Choroid plexus epithelial cell (primary cell): Measurements from ENCODE around the gene FRMD5.

Source experiments
- DNase-seq: peaks from one replicate; pipeline ENCODE4 v3.0.0-alpha.2; 2010; ENCODE audit warnings: low read depth
- H3K4me3 ChIP-seq: 2 replicates; pipeline ENCODE4 v1.5.1; 2011; ENCODE audit warnings: low read depth, mild to moderate bottlenecking, control low read depth, low read length, moderate library complexity
- CTCF ChIP-seq: conservative IDR thresholded peaks from 2 replicates; pipeline ENCODE4 v1.5.1; 2011; ENCODE audit warnings: low read depth, mild to moderate bottlenecking, control low read depth, inconsistent platforms, low read length, moderate library complexity

Gene FRMD5

GRCh38 chr15:43969802-43970375 is 225.2 kb downstream of the FRMD5 start:
- DNase-seq: no peak
- no peak overlapping the region for H3K4me3 ChIP-seq
- no peak for TF ChIP-seq CTCF

GRCh38 chr15:43968551-43968950 is 226.5 kb downstream of the FRMD5 start:
- no peak overlapping the region for H3K4me3 ChIP-seq
- no peak for TF ChIP-seq CTCF
- DNase-seq: no peak

- no peak for TF ChIP-seq CTCF
- DNase-seq: peak; percentile 37
- H3K4me3 ChIP-seq: no peak overlapping the region
These were observed 228.4 kb downstream of the FRMD5 start for GRCh38 chr15:43966646-43967045.

- peak; percentile 44 for DNase-seq
- no peak for TF ChIP-seq CTCF
- no peak overlapping the region for H3K4me3 ChIP-seq
These were observed 236.2 kb downstream of the FRMD5 start for GRCh38 chr15:43958861-43959330.

- no peak for DNase-seq
- TF ChIP-seq CTCF: no peak
- H3K4me3 ChIP-seq: no peak overlapping the region
These were observed 237.3 kb downstream of the FRMD5 start for GRCh38 chr15:43957724-43958123.

- no peak overlapping the region for H3K4me3 ChIP-seq
- no peak for TF ChIP-seq CTCF
- no peak for DNase-seq
These were observed 239.9 kb downstream of the FRMD5 start for GRCh38 chr15:43955140-43955539.

- DNase-seq: no peak
- H3K4me3 ChIP-seq: no peak overlapping the region
- TF ChIP-seq CTCF: no peak
These were observed 240.9 kb downstream of the FRMD5 start for GRCh38 chr15:43954181-43954621.
